Mesendoderm (in vitro differentiated cells): ENCODE measurements around the gene DCLRE1A. TPM values are rescaled to one million over a fixed set of nuclear protein-coding genes. Genes with fewer than 3 reads are reported as not detected.

Source experiments
- DNase-seq: peaks from one replicate; pipeline ENCODE4 v3.0.0; 2013
- H2AK5ac ChIP-seq: 2 replicates; pipeline ENCODE4 v1.6.1; 2013; ENCODE audit warnings: low read length, inconsistent platforms
- H2BK120ac ChIP-seq: 2 replicates; pipeline ENCODE4 v1.6.1; 2013; ENCODE audit warnings: low read depth, mild to moderate bottlenecking, low read length, moderate library complexity, mixed read lengths
- H2BK15ac ChIP-seq: replicated peaks from 2 replicates; pipeline ENCODE4 v1.6.1; 2013; ENCODE audit warnings: low read depth, mild to moderate bottlenecking, moderate library complexity
- H2BK5ac ChIP-seq: 2 replicates; pipeline ENCODE4 v1.6.1; 2013; ENCODE audit warnings: low read length, inconsistent platforms
- H3K18ac ChIP-seq: 2 replicates; pipeline ENCODE4 v1.6.1; 2013; ENCODE audit warnings: mild to moderate bottlenecking, low read length, mixed read lengths
- H3K23ac ChIP-seq: one replicate; pipeline ENCODE4 v1.6.1; 2013; ENCODE audit warnings: low read length
- H3K27ac ChIP-seq: 2 replicates; pipeline ENCODE4 v1.5.1; 2013; ENCODE audit warnings: low read depth, mild to moderate bottlenecking, inconsistent platforms, low read length, moderate library complexity
- H3K27me3 ChIP-seq: 2 replicates; pipeline ENCODE4 v1.6.1; 2013; ENCODE audit warnings: low read length, control low read depth, mild to moderate bottlenecking, inconsistent platforms; ENCODE audit not compliant: insufficient read depth, poor library complexity
- H3K36me3 ChIP-seq: 2 replicates; pipeline ENCODE4 v1.6.1; 2013; ENCODE audit warnings: low read length, inconsistent platforms; ENCODE audit not compliant: control insufficient read depth, insufficient read depth
- H3K4ac ChIP-seq: one replicate; pipeline ENCODE4 v1.6.1; 2013; ENCODE audit warnings: low read depth, mild to moderate bottlenecking, low read length, moderate library complexity
- H3K4me1 ChIP-seq: 2 replicates; pipeline ENCODE4 v1.6.1; 2013; ENCODE audit warnings: low read depth, low read length, inconsistent platforms; ENCODE audit not compliant: control insufficient read depth
- H3K4me2 ChIP-seq: 2 replicates; pipeline ENCODE4 v1.6.1; 2013; ENCODE audit warnings: low read length
- H3K4me3 ChIP-seq: 2 replicates; pipeline ENCODE4 v1.5.1; 2013; ENCODE audit warnings: mild to moderate bottlenecking, low read length
- H3K56ac ChIP-seq: one replicate; pipeline ENCODE4 v1.6.1; 2013; ENCODE audit warnings: low read length
- H3K79me1 ChIP-seq: 2 replicates; pipeline ENCODE4 v1.6.1; 2013; ENCODE audit warnings: low read length, inconsistent platforms
- H3K79me2 ChIP-seq: 2 replicates; pipeline ENCODE4 v1.6.1; 2013; ENCODE audit warnings: mild to moderate bottlenecking, low read length; ENCODE audit not compliant: control insufficient read depth, insufficient read depth
- H3K9ac ChIP-seq: 2 replicates; pipeline ENCODE4 v1.6.1; 2013; ENCODE audit warnings: low read length, inconsistent platforms
- H4K5ac ChIP-seq: one replicate; pipeline ENCODE4 v1.6.1; 2013; ENCODE audit warnings: low read length
- H4K8ac ChIP-seq: one replicate; pipeline ENCODE4 v1.6.1; 2013; ENCODE audit warnings: low read depth, mild to moderate bottlenecking, control low read depth, low read length, moderate library complexity
- WGBS: extraction: QIAGEN DNeasy Blood & Tissue Kit; methylation state at CpG from one replicate; pipeline ENCODE4 v1.1.7; 2013; ENCODE audit warnings: low lambda C conversion rate, missing lambda C conversion rate; ENCODE audit not compliant: insufficient coverage; ENCODE audit errors: extremely low coverage; 5-methylcytosine and 5-hydroxymethylcytosine counted together
- small RNA-seq: library from polyadenylated mRNA; stranded (forward); fragments of <200 nt; extraction: miRNeasy Mini kit (QIAGEN cat#:217004); gene quantifications from one replicate; pipeline ENCODE3, GENCODE V24; 2013; ENCODE audit not compliant: insufficient read depth

The DCLRE1A gene

DNA sequence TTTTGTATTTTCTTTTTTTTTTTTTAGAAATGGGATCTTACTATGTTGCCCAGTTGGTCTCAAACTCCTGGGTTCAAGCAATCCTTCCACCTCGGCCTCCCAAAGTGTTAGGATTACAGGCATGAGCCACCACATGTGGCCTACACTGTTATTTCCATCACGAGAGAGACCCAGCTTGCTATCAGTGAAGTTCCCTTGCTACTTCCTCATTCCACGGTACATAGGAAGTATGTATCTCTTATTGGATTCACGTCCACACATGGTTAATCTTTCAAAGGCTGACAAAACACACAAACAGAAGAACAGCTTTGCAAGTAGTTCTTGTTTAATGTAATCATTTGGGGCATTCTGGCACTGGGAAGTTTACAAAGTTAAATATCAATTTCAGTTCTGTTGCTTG, 50.9 kb downstream of the DCLRE1A start:
- H3K4ac ChIP-seq, result no peak overlapping the region
- H3K18ac ChIP-seq, result no peak overlapping the region
- H3K36me3 ChIP-seq, result no peaks in the 10 kb centered on the region
- no peak overlapping the region for H3K56ac ChIP-seq
- H3K27me3 ChIP-seq, result no peaks in the 10 kb centered on the region
- H3K9ac ChIP-seq, result no peak overlapping the region
- no peaks in the 10 kb centered on the region for H3K79me1 ChIP-seq
- H3K4me2 ChIP-seq, result no peak overlapping the region
- DNase-seq, result no peak
- no peak overlapping the region for H4K5ac ChIP-seq
- WGBS, result no CpG with 5 or more reads among the region's 4 CpGs
- H3K4me1 ChIP-seq, result no peaks in the 10 kb centered on the region
- no peak overlapping the region for H2BK120ac ChIP-seq
- H4K8ac ChIP-seq, result no peak overlapping the region
- no peak overlapping the region for H3K4me3 ChIP-seq
- no peak overlapping the region for H3K27ac ChIP-seq
- H2AK5ac ChIP-seq, result no peak overlapping the region
- no peaks in the 10 kb centered on the region for H3K79me2 ChIP-seq
- H2BK15ac ChIP-seq, result no peak overlapping the region
- no peak overlapping the region for H3K23ac ChIP-seq
- H2BK5ac ChIP-seq, result no peak overlapping the region

DNA sequence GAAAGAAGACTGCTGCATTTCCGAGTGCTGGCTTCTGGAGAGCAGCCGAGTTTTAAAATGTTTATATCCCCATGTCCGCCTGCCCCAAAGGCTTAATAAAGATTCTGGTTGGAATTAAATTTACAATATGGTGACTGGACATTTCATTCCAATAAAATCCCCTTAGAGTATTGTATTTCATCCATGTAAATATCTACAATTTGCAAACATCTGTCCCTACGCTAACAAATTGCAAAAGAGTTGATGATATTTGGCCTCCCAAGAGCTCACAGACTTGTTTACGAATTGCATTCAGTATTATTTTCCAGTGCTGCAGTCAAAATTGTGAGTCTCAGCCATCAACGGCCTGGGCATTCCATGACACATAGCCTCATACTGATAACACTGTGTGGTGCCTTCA, 52.3 kb downstream of the DCLRE1A start:
- H3K18ac ChIP-seq, result no peak overlapping the region
- H4K8ac ChIP-seq, result no peak overlapping the region
- no CpG with 5 or more reads among the region's 6 CpGs for WGBS
- H3K4me3 ChIP-seq, result no peak overlapping the region
- no peaks in the 10 kb centered on the region for H3K79me2 ChIP-seq
- no peak overlapping the region for H2BK15ac ChIP-seq
- H3K4ac ChIP-seq, result no peak overlapping the region
- H3K56ac ChIP-seq, result no peak overlapping the region
- no peaks in the 10 kb centered on the region for H3K79me1 ChIP-seq
- no peak overlapping the region for H2AK5ac ChIP-seq
- no peaks in the 10 kb centered on the region for H3K36me3 ChIP-seq
- no peak overlapping the region for H3K9ac ChIP-seq
- no peak overlapping the region for H3K27ac ChIP-seq
- H4K5ac ChIP-seq, result no peak overlapping the region
- H3K23ac ChIP-seq, result no peak overlapping the region
- no peak for DNase-seq
- no peaks in the 10 kb centered on the region for H3K4me1 ChIP-seq
- no peaks in the 10 kb centered on the region for H3K27me3 ChIP-seq
- no peak overlapping the region for H2BK120ac ChIP-seq
- H2BK5ac ChIP-seq, result no peak overlapping the region
- H3K4me2 ChIP-seq, result no peak overlapping the region

DNA sequence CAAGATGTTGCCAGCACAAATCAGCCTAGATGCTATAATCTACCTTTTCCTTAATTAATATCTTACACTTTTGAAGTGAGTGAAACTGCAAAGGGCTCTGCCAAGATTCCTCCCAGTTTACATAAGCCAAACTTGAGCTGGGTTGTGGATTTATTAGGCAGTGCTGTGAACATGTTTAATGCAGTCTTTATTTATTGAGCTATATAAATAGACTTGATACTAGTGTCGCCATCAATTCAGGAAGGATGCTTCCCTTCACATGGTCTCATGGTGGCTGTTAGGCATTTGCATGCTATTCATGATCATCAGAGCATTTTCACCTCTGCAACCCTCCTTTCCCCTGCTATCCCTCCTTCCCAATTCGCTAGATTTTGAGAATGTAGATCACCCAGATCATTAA, 62.2 kb downstream of the DCLRE1A start:
- H3K79me1 ChIP-seq, result no peaks in the 10 kb centered on the region
- H2BK15ac ChIP-seq, result no peak overlapping the region
- H3K4me3 ChIP-seq, result no peak overlapping the region
- no peak overlapping the region for H3K9ac ChIP-seq
- no peak overlapping the region for H2BK5ac ChIP-seq
- no peak overlapping the region for H2AK5ac ChIP-seq
- H3K56ac ChIP-seq, result no peak overlapping the region
- no peak overlapping the region for H3K18ac ChIP-seq
- no peak overlapping the region for H3K4ac ChIP-seq
- H3K79me2 ChIP-seq, result no peaks in the 10 kb centered on the region
- no peak overlapping the region for H4K8ac ChIP-seq
- no peaks in the 10 kb centered on the region for H3K36me3 ChIP-seq
- no peak overlapping the region for H4K5ac ChIP-seq
- no peak overlapping the region for H3K27ac ChIP-seq
- no peak overlapping the region for H3K23ac ChIP-seq
- H2BK120ac ChIP-seq, result no peak overlapping the region
- H3K4me1 ChIP-seq, result no peaks in the 10 kb centered on the region
- no CpG with 5 or more reads among the region's 2 CpGs for WGBS
- no peak for DNase-seq
- H3K27me3 ChIP-seq, result no peaks in the 10 kb centered on the region
- H3K4me2 ChIP-seq, result no peak overlapping the region

DNA sequence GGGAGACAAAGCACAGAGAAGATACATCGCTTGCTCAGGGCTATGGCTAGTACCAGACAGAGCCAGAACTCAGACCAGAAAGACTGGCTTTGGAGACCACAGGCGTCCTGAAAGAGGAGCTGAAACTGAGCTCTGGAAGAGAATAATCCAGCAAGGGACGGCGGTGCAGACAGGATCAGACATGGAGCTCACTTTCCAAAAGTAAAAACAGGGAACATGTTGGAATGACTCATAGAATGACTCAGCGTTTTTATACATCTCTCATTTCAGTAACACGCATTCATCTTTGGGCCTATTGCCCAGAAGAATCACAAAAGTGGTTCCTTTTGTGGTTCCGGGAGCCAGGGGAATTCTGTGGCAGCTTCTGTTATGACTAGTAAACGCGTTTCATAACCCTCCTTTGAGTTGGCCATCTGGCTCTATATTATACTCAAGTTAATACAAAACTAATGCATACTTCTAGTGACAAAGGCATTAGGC, 65.2 kb downstream of the DCLRE1A start:
- H3K4ac ChIP-seq, result no peak overlapping the region
- no peak overlapping the region for H2BK120ac ChIP-seq
- no peaks in the 10 kb centered on the region for H3K36me3 ChIP-seq
- peak; percentile 13 for DNase-seq
- no peak overlapping the region for H3K4me2 ChIP-seq
- no CpG with 5 or more reads among the region's 9 CpGs for WGBS
- H4K8ac ChIP-seq, result no peak overlapping the region
- no peaks in the 10 kb centered on the region for H3K79me2 ChIP-seq
- no peak overlapping the region for H4K5ac ChIP-seq
- H3K27me3 ChIP-seq, result no peaks in the 10 kb centered on the region
- no peak overlapping the region for H3K18ac ChIP-seq
- H3K9ac ChIP-seq, result no peak overlapping the region
- no peak overlapping the region for H3K4me3 ChIP-seq
- H3K56ac ChIP-seq, result no peak overlapping the region
- H2BK5ac ChIP-seq, result no peak overlapping the region
- H3K79me1 ChIP-seq, result no peaks in the 10 kb centered on the region
- no peak overlapping the region for H3K27ac ChIP-seq
- H3K23ac ChIP-seq, result no peak overlapping the region
- H3K4me1 ChIP-seq, result no peaks in the 10 kb centered on the region
- H2BK15ac ChIP-seq, result no peak overlapping the region
- no peak overlapping the region for H2AK5ac ChIP-seq

Small RNA genes lying within 50 kb of the gene (small RNA-seq; reads per million reads assigned to genes)
- not detected for gene RF00560
